Fibroblast of skin of left biceps (primary cell): ENCODE measurements around the gene SOX1.

Experiments
- DNase-seq, 2 experiments: peaks; one replicate each; pipeline ENCODE4 v3.0.0-alpha.2; 2013; ENCODE audit warnings: low read depth in 2 of 2

The SOX1 gene

GRCh38 chr13:112072534-112073244, 5.7 kb downstream of the SOX1 start:
- no peak for DNase-seq

- no peak for DNase-seq
These were observed 6.5 kb downstream of the SOX1 start for GRCh38 chr13:112073245-112074138.

- no peak for DNase-seq
These were observed 7.4 kb downstream of the SOX1 start for GRCh38 chr13:112074139-112074865.

DNA sequence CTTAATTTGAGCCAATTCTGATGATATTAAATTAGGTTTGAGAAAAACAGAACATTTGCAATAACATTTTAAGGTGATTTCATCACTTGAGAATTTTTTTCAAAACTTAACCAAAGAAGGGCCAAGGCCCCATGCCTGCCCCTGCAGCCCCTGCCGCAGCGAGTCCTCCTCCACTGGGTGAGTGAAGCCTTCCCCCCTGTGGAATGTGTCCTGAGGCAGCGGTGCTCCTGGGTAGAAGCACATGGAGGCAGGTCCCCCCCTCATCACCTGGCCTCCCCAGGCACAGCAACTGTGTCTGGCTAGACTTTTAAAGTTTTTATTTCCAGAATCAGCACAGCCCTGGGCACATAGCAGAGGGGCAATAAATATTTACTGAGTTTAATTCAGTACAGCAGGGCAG, 10.8 kb downstream of the SOX1 start:
- DNase-seq = no peak

GRCh38 chr13:112078216-112078615, 11.3 kb downstream of the SOX1 start:
- no peak for DNase-seq

- no peak for DNase-seq
These were observed 12.1 kb downstream of the SOX1 start for GRCh38 chr13:112078879-112079531.

DNA sequence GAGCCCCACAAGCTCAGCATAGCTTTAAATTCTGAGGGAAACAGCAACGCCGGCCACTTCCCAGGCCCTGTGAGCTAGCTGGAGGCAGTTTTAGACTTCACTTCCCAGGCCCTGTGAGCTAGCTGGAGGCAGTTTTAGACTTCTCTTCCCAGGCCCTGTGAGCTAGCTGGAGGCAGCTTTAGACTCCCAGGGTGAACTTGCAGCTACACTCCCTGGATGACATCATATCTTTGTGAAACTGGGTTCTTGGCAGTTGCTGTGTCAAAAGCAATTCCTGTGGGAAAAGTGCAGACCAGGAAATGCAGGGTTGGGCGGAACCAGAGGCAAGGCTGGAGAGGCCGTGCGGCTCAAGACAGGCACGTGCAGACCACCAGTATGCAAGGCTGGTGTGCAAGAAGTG, 12.7 kb downstream of the SOX1 start:
- DNase-seq = no peak

DNA sequence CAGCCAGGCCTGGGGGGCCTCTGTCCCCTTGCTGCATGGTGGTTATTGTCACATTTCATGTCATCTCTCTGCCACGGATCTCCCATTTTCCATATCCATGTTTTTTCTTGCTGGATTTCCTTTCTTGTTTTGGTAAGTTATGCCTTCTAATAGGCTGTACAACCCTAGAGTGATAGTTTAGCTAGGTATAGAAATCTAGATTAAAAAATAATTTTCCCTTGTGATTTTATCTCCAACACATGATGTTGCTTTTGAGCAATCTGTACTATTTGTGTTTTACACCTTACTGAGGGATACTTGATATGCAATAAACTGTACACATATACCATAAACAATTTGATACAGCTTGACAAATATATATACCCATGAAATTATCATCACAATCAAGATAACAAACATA, 17.0 kb downstream of the SOX1 start:
- no peak for DNase-seq

GRCh38 chr13:112092453-112092852, 25.5 kb downstream of the SOX1 start:
- DNase-seq = no peak

GRCh38 chr13:112095354-112095753, 28.4 kb downstream of the SOX1 start:
- no peak for DNase-seq

DNA sequence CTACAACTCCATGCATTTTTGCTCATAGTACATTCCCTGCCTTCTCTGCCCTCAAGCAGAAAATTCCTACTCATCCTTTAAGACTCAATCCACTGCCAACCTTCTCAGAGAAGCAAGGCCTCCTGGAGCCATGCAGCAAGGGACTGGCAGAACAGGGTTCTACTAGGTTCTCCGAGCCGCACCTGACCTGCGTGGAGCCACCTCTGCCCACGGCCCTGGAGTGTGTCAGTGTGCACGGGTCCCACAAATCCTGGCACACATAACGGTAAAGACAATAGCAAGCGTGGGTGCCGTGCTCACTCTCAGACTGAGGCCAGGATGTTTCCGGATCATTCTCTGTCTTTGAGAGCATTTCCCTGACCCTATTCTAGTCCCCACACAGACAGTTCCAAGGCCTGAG, 30.0 kb downstream of the SOX1 start:
- DNase-seq = no peak

- DNase-seq = no peak
These were observed 30.8 kb downstream of the SOX1 start for GRCh38 chr13:112097770-112098169.

- DNase-seq = no peak
These were observed 31.8 kb downstream of the SOX1 start for GRCh38 chr13:112098699-112099098.

DNA sequence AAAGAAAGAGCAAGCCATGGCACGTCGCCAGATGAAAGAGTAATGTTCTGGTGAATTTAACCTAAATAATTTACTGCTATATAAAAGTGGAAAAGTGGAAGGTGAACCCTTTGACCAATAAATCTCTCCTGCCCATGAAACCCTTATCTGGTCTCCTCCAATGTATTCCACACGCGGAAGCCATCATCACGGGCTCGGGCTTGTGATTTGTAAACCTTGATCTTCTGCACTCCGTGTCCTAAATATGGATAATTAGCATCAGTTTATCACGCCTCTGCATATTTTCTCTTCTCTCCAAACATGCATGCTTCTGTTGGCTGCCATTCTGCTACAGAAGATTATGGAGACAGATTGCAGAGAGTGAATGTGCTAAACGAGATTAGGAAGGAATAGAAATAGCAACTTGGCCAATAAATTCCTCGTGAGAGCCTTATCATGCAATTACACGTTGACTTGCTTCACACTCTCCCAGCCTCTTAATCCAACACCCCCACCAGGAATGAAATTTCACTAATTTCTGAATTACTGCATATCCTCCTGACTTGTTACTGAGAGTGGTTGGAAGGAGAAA, 34.5 kb downstream of the SOX1 start:
- DNase-seq = no peak

- no peak for DNase-seq
These were observed 35.3 kb downstream of the SOX1 start for GRCh38 chr13:112102243-112102642.

GRCh38 chr13:112103260-112103838, 36.4 kb downstream of the SOX1 start:
- DNase-seq = no peak

GRCh38 chr13:112103961-112104880, 37.3 kb downstream of the SOX1 start:
- no peak for DNase-seq

DNA sequence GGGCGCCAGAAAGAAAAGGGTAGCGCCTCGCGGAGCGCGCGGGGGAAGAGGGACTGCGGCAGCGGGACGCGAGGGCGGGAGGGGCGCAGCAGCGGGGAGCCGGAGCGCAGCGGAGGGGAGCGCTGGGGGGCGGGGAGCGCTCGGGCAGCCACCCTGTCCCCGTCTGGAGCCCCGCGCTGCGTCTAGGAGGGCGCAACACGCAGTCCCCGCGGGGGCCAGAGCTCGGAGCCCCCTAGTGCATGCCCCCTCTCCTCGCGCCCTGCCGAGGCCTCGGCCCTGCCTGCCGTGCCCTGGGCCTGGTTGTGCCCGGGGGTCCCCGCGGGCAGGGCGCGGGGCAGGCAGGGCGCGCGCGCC, 37.9 kb downstream of the SOX1 start:
- DNase-seq = no peak

DNA sequence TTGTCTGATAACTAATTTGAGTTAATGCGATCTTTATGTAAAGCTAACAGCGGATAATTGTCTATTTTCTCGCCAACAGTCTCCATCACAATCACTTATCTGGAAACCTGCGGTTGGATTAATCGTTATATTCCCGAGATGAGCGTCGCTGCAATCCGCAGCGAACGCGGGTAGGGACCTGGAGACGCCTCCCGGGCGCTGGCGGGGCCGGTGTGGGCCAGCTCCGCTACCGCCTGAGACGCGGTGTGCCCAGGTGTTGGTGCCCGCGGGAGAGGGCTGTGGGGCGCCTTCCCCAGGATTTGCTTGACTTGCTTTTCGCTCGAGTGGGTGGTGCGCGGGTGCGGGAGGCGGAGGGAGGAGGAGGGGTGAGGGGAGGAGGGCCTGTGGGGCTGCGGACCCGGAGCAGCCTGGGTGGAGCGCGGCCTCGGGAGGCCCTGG, 38.3 kb downstream of the SOX1 start:
- no peak for DNase-seq

DNA sequence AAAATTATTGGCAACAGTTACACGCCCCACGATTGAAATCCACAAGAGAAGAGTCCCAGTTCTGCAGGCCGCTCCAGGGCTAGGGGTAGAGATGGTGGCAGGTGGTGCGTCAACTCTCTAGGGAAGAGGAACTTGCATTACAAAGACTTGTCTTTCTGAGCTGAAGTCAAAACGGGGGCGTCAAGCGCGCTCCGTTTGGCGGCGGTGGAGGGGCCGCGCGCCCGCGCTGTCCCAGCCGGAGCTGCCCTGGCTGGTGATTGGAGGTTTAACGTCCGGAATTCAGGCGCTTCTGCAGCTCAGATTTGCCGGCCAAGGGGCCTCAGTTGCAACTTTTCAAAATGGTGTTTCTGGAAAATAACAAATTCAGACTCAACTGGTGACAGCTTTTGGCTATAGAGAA, 38.9 kb downstream of the SOX1 start:
- no peak for DNase-seq
